Activated T-helper 17 cell treated with anti-CD3 and anti-CD28 coated beads, Interleukin-2, amount 50 U/mL, for 72 hours (primary cell): ENCODE data around the gene GSG1. TPM values are rescaled to one million over a fixed set of nuclear protein-coding genes. Genes with fewer than 3 reads are reported as not detected.

Source experiments
- ATAC-seq: fragments of 150-1000 bp; cut with Tn5 transposase; replicated peaks from 2 replicates; pipeline ENCODE4 v1.10.0; 2021; ENCODE audit warnings: mild to moderate bottlenecking, moderate library complexity
- H3K27ac Mint-ChIP-seq: one replicate; pipeline ENCODE4 v1.8.0; 2022; ENCODE audit warnings: mixed read lengths
- H3K27me3 Mint-ChIP-seq: one replicate; pipeline ENCODE4 v1.8.0; 2022; ENCODE audit warnings: mixed read lengths
- H3K36me3 Mint-ChIP-seq: one replicate; pipeline ENCODE4 v1.8.0; 2022; ENCODE audit warnings: low read depth, mild to moderate bottlenecking, mixed read lengths
- H3K4me1 Mint-ChIP-seq: one replicate; pipeline ENCODE4 v1.8.0; 2022; ENCODE audit warnings: mixed read lengths
- H3K4me3 Mint-ChIP-seq: one replicate; pipeline ENCODE4 v1.8.0; 2022; ENCODE audit warnings: mild to moderate bottlenecking, mixed read lengths
- H3K9me3 Mint-ChIP-seq: one replicate; pipeline ENCODE4 v1.8.0; 2022; ENCODE audit warnings: mixed read lengths
- total RNA-seq, 2 donors: library from RNA; stranded (reverse); gene quantifications; one replicate each; pipeline ENCODE4 v1.2.3, GENCODE V29; 2022

Gene GSG1
- total RNA-seq, 2 donors from 2014 or later: not detected

DNA sequence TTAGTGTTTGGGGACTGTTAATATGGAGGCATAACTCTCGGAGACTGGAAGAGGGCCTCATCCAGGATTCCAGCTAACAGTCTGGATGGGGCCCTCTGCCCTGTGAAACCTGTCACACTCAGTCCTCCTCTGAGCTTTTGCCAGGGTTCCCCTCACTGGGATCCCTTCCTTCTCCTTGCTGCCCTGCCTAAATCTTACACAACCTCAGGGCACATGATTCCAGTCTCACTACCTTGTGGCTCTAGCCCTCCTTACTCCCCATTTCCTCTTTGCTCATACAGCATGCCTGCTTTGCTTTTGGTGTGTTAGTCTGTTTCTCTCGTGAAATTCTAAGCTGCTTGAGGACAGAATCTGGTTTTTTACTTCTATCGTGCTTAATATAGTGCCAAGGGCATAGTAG is 942 bp upstream of the GSG1 start:
- H3K36me3 Mint-ChIP-seq: no peaks in the 10 kb centered on the region
- no peaks in the 10 kb centered on the region for H3K27me3 Mint-ChIP-seq
- H3K27ac Mint-ChIP-seq: peak overlapping the region; percentile 87
- ATAC-seq: no peak
- H3K4me1 Mint-ChIP-seq: peaks cover 18% of the 10 kb centered on the region
- no peaks in the 10 kb centered on the region for H3K9me3 Mint-ChIP-seq
- no peak overlapping the region for H3K4me3 Mint-ChIP-seq

DNA sequence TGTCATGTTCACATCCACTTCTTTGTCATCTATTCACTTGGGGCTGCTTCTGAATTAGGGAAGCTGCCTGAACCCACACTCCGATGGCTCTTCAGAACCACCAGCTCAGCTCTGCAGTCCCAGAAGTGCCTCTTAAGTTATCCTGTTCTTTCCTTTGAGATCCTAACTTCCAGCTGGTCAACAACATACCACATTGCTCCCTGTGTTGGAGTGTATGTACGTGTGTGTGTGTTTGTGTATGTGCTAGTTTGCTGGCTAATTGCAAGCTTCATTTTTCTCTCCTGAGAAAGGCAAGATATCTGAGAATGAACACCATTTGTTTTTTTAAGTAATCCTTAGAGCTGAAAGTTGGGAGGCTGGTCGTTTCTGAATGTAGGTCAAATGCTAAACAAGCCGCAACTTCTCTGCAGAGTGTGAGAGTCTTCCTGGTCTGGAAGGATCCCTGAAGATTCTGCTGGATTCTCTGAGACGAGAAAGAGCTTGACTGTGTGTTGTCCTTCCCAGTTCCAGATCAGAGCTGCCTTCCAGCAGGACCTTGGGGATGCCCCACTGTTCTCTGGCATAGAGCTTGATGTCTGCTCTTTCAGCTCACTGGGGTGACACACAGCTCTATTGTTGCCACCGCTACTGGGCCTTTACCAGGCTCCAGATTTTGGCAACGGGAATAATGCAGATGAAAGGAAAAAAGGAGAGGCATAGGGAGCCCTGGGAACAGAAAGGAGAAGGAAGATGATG is 839 bp downstream of the GSG1 start:
- Mint-ChIP-seq H3K27ac (peak overlapping the region; percentile 80), H3K36me3 (no peaks in the 10 kb centered on the region), H3K27me3 (no peaks in the 10 kb centered on the region), H3K4me1 (peaks cover 35% of the 10 kb centered on the region), H3K9me3 (no peaks in the 10 kb centered on the region), H3K4me3 (peak overlapping the region; percentile 72)
- no peak for ATAC-seq

DNA sequence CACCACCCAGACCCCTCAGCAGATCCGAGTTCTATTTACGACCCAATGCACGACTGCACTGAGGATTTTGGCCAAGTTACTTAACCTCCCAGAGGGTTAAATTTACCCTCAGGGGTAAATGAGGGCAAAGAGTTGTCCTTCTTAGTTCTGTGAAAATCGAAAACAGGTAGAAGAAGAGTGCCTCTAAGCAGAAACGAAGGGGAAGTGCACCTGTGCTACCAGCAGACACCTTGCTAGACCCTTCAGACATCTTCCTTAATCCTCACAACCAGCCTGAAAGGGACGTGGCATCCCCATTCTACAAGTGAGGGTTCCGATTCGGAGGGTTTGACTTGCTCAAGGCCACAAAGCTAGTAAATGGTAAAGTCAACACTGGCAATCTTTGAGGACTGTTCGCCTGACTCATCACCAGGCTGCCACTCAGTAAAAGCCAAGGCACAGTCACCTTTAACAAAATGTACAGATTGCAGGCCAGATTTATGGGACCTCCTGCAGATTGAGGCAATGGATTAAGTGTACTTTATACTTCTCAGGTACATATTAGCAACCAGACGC is 1.6 kb downstream of the GSG1 start:
- peak; percentile 16 for ATAC-seq
- Mint-ChIP-seq H3K27ac (peak overlapping the region; percentile 80), H3K36me3 (no peaks in the 10 kb centered on the region), H3K4me1 (peaks cover 35% of the 10 kb centered on the region), H3K9me3 (no peaks in the 10 kb centered on the region), H3K27me3 (no peaks in the 10 kb centered on the region), H3K4me3 (peak overlapping the region; percentile 72)

DNA sequence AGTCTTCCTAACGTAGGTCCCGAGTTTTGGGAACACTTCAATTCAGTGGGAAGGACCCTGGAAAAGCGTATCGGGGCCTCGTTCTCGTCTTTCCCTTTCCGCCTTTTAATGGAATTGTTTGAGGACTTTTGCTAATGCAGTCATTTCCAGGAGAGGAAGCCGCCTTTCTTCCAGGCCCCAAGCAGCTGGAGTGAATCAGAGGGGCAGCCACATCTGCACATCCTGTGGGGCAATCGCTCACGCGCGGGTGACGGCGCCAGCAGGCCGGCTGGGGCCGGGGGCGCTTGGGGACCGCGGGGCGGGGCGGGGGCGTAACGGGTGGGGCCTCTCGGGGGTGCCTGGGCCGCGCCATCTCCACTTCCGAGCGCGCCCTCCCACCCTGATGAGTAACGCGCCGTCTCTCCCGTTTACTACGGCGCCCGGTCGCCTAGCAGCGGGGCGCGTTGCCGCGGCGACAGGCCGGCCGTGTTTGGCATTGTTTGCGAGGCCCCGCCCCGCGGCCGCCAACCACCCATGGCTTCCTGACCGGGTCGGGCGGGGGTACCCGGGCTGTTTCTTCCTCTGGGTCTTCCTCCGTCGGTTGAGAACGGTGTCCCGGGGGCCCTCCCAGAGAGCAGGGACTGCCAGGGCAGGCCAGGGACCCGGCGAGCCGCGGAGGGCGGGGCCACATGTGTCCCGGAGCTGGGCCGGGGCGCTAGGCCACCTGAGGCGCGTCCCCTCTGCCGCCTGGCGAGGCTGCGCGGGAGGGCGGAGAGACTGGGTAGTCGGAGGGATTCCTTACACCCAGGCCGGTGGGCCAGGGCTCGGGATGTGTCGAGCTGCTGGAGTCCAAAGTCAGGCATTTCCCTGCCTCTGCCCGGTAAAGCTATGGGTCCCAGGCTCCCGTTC is 2.3 kb downstream of the GSG1 start:
- Mint-ChIP-seq H3K9me3 (no peaks in the 10 kb centered on the region), H3K4me1 (peaks cover 35% of the 10 kb centered on the region), H3K4me3 (peak overlapping the region; percentile 72), H3K36me3 (no peaks in the 10 kb centered on the region), H3K27me3 (no peaks in the 10 kb centered on the region), H3K27ac (peak overlapping the region; percentile 80)
- ATAC-seq: peak; percentile 78

DNA sequence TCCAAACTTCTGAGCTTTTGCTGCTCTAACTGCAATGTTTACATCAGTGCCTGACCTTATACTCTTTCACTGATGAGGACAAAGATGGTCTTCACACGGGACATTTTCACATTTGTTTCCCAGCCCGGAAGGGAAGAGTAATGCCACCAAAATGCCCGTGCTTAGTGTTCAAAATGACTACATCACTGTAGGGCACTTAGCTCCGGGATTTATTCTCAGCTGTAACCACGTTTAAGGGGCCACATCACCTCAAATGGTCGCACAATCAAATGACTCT is 2.9 kb downstream of the GSG1 start:
- peak overlapping the region; percentile 80 for H3K27ac Mint-ChIP-seq
- H3K4me3 Mint-ChIP-seq: peak overlapping the region; percentile 72
- ATAC-seq: no peak
- H3K9me3 Mint-ChIP-seq: no peaks in the 10 kb centered on the region
- H3K4me1 Mint-ChIP-seq: peaks cover 35% of the 10 kb centered on the region
- H3K27me3 Mint-ChIP-seq: no peaks in the 10 kb centered on the region
- H3K36me3 Mint-ChIP-seq: no peaks in the 10 kb centered on the region

DNA sequence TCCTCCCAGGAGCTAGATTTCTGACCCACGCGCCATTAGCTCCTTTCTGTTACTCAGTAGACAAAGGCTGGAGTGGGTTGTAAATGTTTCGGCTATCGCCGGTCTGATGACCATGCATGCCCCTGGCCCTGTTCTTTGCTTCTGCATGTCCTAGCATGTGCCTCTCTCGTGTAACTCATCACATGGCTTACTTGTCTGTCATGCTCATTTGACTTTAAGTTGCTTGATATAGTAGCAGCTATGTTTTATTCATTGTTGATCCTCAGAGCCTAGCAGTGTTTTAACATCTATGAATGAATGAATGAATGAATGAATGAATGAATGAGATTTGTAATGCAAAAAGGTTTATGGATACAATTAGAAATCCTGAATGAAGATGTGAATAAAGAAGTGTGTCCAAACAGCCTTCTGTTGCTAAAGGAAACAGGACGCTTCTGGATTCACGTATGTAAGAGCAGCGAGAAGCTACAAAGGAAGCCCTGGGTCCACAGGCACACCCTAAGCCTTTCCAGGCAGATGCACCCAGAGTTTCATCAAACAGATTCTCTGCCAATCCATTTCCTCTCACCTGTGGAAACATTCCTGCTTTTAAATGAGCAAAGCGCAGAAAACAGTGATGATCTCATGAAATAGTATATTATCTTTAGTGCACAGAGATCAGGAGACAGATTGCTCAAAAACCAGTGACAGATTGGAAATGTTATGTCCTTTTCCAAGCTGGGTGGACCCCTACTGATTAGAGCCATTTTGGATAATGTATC is 3.4 kb downstream of the GSG1 start:
- peak overlapping the region; percentile 80 for H3K27ac Mint-ChIP-seq
- peaks cover 35% of the 10 kb centered on the region for H3K4me1 Mint-ChIP-seq
- no peak for ATAC-seq
- no peaks in the 10 kb centered on the region for H3K9me3 Mint-ChIP-seq
- peaks cover 3% of the 10 kb centered on the region for H3K27me3 Mint-ChIP-seq
- peak overlapping the region; percentile 72 for H3K4me3 Mint-ChIP-seq
- no peaks in the 10 kb centered on the region for H3K36me3 Mint-ChIP-seq

DNA sequence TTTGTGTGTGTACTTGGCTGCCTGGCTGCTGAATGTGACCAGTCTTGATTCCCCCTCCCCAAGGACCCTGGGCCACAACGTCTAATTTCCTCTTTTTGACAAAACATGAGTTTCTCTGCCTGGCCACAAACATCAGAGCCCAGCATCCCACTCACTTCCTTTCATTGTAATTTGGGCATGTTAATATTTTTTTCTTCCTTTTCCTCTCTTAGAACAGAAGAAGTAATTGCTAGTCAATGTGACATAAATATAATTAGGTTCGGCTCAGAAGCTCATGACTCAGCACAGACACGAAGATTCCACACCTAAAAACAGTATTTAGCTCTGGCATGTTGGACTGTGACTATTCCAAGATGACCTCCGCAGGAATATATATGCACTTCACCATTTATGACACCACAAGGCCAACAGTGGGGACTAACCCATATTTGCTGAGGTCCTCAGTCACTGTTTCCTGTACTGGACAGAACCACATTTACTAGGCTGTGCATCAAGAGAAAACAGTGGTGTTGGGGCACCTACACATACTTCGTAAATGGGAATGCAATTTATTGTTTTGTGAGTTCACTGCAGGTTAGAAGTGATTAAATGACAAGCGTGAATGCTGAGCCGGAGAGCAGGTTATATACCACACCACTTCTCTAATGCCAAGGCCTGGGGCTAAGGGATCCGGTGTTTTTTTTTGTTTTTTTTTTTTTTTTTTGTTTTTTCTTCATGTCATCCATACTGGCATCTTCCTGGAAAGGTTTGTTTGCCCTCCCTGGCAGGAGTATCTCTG is 4.2 kb downstream of the GSG1 start:
- no peak for ATAC-seq
- Mint-ChIP-seq H3K36me3 (no peaks in the 10 kb centered on the region), H3K27ac (peak overlapping the region; percentile 90), H3K4me1 (peaks cover 40% of the 10 kb centered on the region), H3K27me3 (peaks cover 7% of the 10 kb centered on the region), H3K4me3 (peak overlapping the region; percentile 56), H3K9me3 (no peaks in the 10 kb centered on the region)

DNA sequence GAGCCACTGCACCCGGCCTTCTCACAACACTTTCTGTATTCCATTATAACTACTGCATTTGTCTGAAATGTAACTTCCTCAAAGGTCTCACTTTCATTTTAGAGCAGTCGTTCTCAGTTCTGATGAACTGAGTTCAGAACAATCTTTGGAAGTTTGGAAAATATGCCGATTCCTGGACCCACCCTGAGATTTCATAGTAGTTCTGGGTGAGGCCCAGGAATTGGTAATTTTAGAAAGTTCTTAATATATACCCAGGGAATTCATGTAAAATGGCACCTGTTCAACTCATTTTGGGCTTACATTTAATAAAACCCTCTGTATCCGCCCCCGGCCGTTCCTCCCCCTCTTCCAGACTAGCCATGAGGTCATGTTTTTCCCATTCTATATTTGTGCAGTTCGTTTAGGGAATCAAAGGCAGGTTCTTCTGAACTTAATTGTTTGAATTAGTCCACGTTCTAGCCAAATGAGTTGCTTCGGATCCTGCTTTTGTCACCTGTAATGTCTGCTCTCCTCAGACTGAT is 5.9 kb downstream of the GSG1 start:
- no peaks in the 10 kb centered on the region for H3K9me3 Mint-ChIP-seq
- peaks cover 11% of the 10 kb centered on the region for H3K27me3 Mint-ChIP-seq
- H3K27ac Mint-ChIP-seq: peak overlapping the region; percentile 90
- H3K4me1 Mint-ChIP-seq: peaks cover 32% of the 10 kb centered on the region
- no peak for ATAC-seq
- H3K36me3 Mint-ChIP-seq: no peaks in the 10 kb centered on the region
- H3K4me3 Mint-ChIP-seq: peak overlapping the region; percentile 56

DNA sequence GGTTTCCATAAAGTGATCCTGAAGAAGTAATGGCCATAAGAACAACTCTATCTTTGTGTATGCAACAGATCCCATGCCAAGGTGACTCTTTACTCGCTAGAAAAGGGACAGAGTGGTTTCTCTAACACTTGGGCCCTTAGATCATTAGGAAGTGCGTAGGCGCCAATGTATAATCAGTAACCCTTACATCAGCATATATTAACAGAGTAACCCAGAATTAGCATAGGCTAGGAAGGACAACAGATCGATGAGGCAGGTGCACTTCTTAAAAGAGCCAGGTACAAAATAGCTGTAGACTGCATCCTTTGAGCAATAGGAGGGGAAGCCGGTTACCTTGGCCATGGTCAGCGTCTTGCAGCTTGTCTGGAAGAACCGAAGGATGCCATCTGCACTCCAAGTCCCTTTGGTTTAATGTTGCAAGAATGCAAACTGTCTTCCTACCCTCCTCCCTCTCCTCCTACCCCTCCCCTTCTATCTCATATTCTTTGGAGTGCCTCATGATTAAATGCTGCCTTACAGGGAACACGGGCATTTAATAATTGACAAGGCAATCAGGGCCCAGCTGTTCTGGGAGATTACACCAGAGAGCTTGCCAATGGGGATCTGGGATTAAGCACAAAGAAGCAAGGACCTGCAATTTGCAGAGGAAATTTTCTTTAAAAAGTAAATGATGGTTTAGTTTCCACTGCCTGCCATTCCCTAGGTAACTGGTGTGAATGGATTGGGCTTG is 8.0 kb downstream of the GSG1 start:
- no peak overlapping the region for H3K27ac Mint-ChIP-seq
- H3K27me3 Mint-ChIP-seq: peaks cover 11% of the 10 kb centered on the region
- ATAC-seq: no peak
- peaks cover 26% of the 10 kb centered on the region for H3K4me1 Mint-ChIP-seq
- no peaks in the 10 kb centered on the region for H3K9me3 Mint-ChIP-seq
- no peaks in the 10 kb centered on the region for H3K36me3 Mint-ChIP-seq
- H3K4me3 Mint-ChIP-seq: no peak overlapping the region

DNA sequence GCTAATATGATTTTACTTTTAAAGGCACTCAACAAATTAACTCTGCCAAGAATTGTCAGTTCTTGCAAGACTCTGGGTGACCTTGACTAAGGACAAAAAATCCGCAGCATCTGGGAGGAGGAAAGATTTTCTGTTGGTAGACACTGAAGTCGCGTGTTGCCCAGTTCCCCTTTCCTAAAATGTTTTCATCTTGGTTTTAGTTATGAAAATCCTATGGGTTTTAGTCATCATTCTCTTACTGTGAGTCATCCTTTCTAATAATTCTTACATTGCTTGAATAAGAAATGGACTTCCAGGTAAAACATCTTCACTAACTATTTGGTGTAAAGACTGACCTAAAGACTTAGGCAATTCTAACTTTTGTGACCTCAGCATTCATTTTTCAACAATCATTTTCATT is 9.1 kb downstream of the GSG1 start:
- peak overlapping the region; percentile 21 for H3K27ac Mint-ChIP-seq
- H3K9me3 Mint-ChIP-seq: no peaks in the 10 kb centered on the region
- peaks cover 11% of the 10 kb centered on the region for H3K27me3 Mint-ChIP-seq
- peak; percentile 20 for ATAC-seq
- H3K4me3 Mint-ChIP-seq: no peak overlapping the region
- peaks cover 25% of the 10 kb centered on the region for H3K4me1 Mint-ChIP-seq
- no peaks in the 10 kb centered on the region for H3K36me3 Mint-ChIP-seq

DNA sequence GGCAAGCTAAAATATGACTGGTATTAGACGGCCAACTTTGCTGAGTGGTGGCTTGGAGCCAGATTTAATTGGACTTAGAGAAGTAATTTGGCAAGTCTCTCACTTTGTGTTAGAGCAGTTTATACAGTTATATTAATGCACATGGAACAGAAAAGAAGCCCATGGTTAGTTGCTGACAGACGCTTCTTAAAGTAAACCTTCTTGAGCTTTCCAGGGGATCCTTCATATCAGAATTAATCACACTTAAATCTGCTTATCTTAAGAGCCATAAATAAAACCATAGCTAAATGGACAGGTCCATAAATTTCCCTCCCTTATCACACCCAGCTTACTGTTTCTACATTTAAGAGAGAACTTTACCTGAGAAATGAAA is 9.6 kb downstream of the GSG1 start:
- peaks cover 11% of the 10 kb centered on the region for H3K27me3 Mint-ChIP-seq
- no peaks in the 10 kb centered on the region for H3K36me3 Mint-ChIP-seq
- H3K9me3 Mint-ChIP-seq: no peaks in the 10 kb centered on the region
- peaks cover 19% of the 10 kb centered on the region for H3K4me1 Mint-ChIP-seq
- no peak overlapping the region for H3K27ac Mint-ChIP-seq
- no peak for ATAC-seq
- no peak overlapping the region for H3K4me3 Mint-ChIP-seq

DNA sequence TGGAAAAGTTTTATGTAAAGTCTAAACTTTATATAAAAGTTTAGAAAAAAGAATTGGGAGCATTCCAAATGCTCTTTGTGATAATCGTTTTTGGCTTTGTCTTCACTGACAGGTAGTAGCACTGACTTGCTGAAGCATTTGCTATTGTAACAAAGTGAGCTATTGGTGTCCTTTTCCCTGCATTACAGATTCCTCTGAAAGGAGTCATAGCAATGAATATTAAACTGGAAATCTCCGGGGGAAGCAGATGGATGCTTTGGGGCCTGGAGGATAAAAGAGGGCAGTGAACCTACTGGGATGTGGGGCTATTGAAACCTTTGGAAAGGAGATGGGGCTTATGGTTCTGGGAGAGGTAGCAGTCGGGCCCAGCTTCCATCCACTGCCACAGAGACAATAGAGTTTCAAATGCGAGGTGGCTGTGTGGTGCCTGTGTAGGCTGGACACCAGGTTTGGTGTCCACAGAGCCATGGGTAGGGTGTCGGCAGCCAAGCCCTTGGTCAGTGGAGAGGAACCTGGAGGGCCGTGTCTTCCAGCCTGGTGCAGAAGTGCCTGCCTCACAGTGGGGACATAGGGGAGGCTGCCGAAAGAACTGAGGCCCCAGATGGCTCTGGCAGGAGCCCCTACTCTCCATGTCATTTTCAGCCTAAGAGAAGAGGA is 10.1 kb downstream of the GSG1 start:
- Mint-ChIP-seq H3K27ac (no peak overlapping the region), H3K36me3 (no peaks in the 10 kb centered on the region), H3K4me3 (no peak overlapping the region), H3K9me3 (no peaks in the 10 kb centered on the region), H3K4me1 (peaks cover 14% of the 10 kb centered on the region), H3K27me3 (peaks cover 11% of the 10 kb centered on the region)
- no peak for ATAC-seq

DNA sequence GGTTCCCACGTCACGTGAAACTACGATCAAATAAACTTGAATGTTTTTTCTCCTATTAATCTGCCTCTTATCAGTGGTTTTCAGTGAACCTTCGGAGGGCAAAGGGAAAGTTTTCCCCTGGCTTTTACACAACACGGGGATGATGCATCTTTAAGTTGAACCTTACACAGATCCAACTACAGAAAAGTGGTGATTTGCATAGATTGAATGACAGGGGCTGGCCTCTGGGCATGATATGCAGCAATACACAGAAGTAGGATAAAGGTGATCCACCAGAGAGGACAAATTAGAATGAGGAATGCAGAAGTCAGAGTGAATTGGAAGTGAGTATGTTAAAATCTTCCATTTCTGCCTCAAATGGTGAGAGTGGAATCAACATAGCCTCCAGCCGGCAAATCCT is 11.6 kb downstream of the GSG1 start:
- H3K9me3 Mint-ChIP-seq: no peaks in the 10 kb centered on the region
- no peaks in the 10 kb centered on the region for H3K36me3 Mint-ChIP-seq
- H3K27ac Mint-ChIP-seq: peak overlapping the region; percentile 16
- no peak overlapping the region for H3K4me3 Mint-ChIP-seq
- peaks cover 8% of the 10 kb centered on the region for H3K4me1 Mint-ChIP-seq
- peaks cover 11% of the 10 kb centered on the region for H3K27me3 Mint-ChIP-seq
- no peak for ATAC-seq
